AG09309 (cell line): ENCODE data around the gene CEMIP2.
A peak's percentile ranks its signal among the peaks of the same experiment; 100 is the strongest.

Experiments used
- DNase-seq: peaks from one replicate; pipeline ENCODE4 v3.0.0-alpha.2; 2010; ENCODE audit warnings: low read depth
- H3K4me3 ChIP-seq: 2 replicates; pipeline ENCODE4 v1.5.1; 2011; ENCODE audit warnings: mild to moderate bottlenecking, low read depth, low read length, moderate library complexity; ENCODE audit not compliant: control insufficient read depth
- TF ChIP-seq, protein P1 (sequence below): IDR thresholded peaks from 2 replicates; pipeline ENCODE4 v1.5.1; 2011; ENCODE audit warnings: mild to moderate bottlenecking, low read depth, low read length, inconsistent platforms; ENCODE audit not compliant: insufficient read depth, control insufficient read depth; ENCODE audit errors: missing control alignments

The CEMIP2 gene

GRCh38 chr9:71755869-71756268 lies 12.4 kb downstream of the CEMIP2 start:
- no peak for DNase-seq
- TF ChIP-seq, protein P1, sequence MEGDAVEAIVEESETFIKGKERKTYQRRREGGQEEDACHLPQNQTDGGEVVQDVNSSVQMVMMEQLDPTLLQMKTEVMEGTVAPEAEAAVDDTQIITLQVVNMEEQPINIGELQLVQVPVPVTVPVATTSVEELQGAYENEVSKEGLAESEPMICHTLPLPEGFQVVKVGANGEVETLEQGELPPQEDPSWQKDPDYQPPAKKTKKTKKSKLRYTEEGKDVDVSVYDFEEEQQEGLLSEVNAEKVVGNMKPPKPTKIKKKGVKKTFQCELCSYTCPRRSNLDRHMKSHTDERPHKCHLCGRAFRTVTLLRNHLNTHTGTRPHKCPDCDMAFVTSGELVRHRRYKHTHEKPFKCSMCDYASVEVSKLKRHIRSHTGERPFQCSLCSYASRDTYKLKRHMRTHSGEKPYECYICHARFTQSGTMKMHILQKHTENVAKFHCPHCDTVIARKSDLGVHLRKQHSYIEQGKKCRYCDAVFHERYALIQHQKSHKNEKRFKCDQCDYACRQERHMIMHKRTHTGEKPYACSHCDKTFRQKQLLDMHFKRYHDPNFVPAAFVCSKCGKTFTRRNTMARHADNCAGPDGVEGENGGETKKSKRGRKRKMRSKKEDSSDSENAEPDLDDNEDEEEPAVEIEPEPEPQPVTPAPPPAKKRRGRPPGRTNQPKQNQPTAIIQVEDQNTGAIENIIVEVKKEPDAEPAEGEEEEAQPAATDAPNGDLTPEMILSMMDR, result no peak
- H3K4me3 ChIP-seq, result no peak overlapping the region

- DNase-seq, result no peak
- no peak overlapping the region for H3K4me3 ChIP-seq
- TF ChIP-seq, protein P1, result no peak
Measured at GRCh38 chr9:71755230-71755629, 13.1 kb downstream of the CEMIP2 start.

GRCh38 chr9:71754151-71754550 lies 14.2 kb downstream of the CEMIP2 start:
- TF ChIP-seq, protein P1, result no peak
- DNase-seq, result no peak
- no peak overlapping the region for H3K4me3 ChIP-seq

DNA sequence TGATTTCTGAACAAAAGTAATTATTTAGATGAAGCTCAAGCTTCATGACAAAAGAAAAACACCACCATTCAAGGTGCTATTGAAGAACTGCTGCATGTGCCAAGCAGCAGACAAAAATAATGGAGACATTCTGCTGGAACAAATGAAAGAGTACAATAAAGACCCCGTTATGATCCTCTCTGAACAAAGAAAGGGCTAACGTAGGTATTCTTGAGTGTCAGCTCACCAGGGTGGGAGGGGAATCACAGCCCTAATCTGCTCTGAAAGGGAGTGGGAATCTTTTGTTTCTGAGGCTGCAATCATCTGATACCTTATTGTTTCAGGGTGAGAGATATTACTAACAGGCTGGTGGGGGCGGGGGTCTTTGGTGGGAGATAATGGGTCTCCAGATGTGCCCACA lies 15.4 kb downstream of the CEMIP2 start:
- TF ChIP-seq, protein P1, result no peak
- no peak overlapping the region for H3K4me3 ChIP-seq
- DNase-seq, result no peak

- TF ChIP-seq, protein P1, result no peak
- no peak for DNase-seq
- no peak overlapping the region for H3K4me3 ChIP-seq
Measured at GRCh38 chr9:71752352-71752751, 16.0 kb downstream of the CEMIP2 start.

- DNase-seq, result peak; percentile 84
- H3K4me3 ChIP-seq, result no peak overlapping the region
- TF ChIP-seq, protein P1, result no peak
Measured at GRCh38 chr9:71748280-71748743, 20.0 kb downstream of the CEMIP2 start.

- no peak overlapping the region for H3K4me3 ChIP-seq
- DNase-seq, result no peak
- TF ChIP-seq, protein P1, result no peak
Measured at GRCh38 chr9:71747576-71747975, 20.7 kb downstream of the CEMIP2 start.
